Measurements from ENCODE around the gene ECHS1.

The ECHS1 gene

GRCh38 chr10:133355266-133355665 is 17.9 kb downstream of the ECHS1 start:
- H3K4me3 ChIP-seq (ENCODE audit: low read depth, low read length), result no peak overlapping the region
- ChIA-PET CTCF (no interaction called here), POLR2A (interaction anchor here (1.8 to 2.0 kb wide), 2 partner anchors 15 to 31 kb away, joined by 4 read pairs; no protein-coding TSS in a partner anchor)
- H3K9me3 ChIP-seq (ENCODE audit: control insufficient read depth, insufficient read depth, low read depth, low read length), result no peaks in the 10 kb centered on the region
- no peak overlapping the region for H3K27ac ChIP-seq (ENCODE audit: extremely low read depth, low read depth, low read length)
- peaks cover 4% of the 10 kb centered on the region; the same call in 1 of the 2 replicates for H3K4me1 ChIP-seq (ENCODE audit: control insufficient read depth, insufficient read depth, low read length)
- no peak for TF ChIP-seq TRIM28 (IDR thresholded peaks at IDR 0.05; ENCODE audit: borderline replicate concordance, low read length)
- peak; percentile 8; the same call in 1 of the 2 replicates for TF ChIP-seq ZBTB10 (tag by site-specific recombination; IDR thresholded peaks at IDR 0.05)
- no peak for TF ChIP-seq ZBTB44 (tag by site-specific recombination; IDR thresholded peaks at IDR 0.05)
- no peak for TF ChIP-seq PRDM1 (tag by site-specific recombination; IDR thresholded peaks at IDR 0.05)
- no peak for TF ChIP-seq SCRT1 (tag by site-specific recombination; IDR thresholded peaks at IDR 0.05; ENCODE audit: borderline replicate concordance)
- no peaks in the 10 kb centered on the region for H3K36me3 ChIP-seq (ENCODE audit: control insufficient read depth in 2 of 2, insufficient read depth in 1 of 2, low read length in 2 of 2)

- Histone ChIP-seq H3K4me1 (ENCODE audit: control insufficient read depth, insufficient read depth, low read length) (peaks cover 4% of the 10 kb centered on the region; the same call in 1 of the 2 replicates), H3K27ac (ENCODE audit: extremely low read depth, low read depth, low read length) (no peak overlapping the region), H3K9me3 (ENCODE audit: control insufficient read depth, insufficient read depth, low read depth, low read length) (no peaks in the 10 kb centered on the region), H3K4me3 (ENCODE audit: low read depth, low read length) (no peak overlapping the region), H3K36me3 (ENCODE audit: control insufficient read depth in 2 of 2, insufficient read depth in 1 of 2, low read length in 2 of 2) (no peaks in the 10 kb centered on the region)
- ChIA-PET POLR2A (interaction anchor here (1.8 to 2.0 kb wide), 2 partner anchors 16 to 30 kb away, joined by 4 read pairs; no protein-coding TSS in a partner anchor), CTCF (no interaction called here)
- no peak for TF ChIP-seq SP7 (tag by site-specific recombination; IDR thresholded peaks at IDR 0.05)
- no peak for TF ChIP-seq ZNF138 (tag by site-specific recombination; IDR thresholded peaks at IDR 0.05; ENCODE audit: borderline replicate concordance)
- TF ChIP-seq GLIS2 (tag by site-specific recombination; IDR thresholded peaks at IDR 0.05), result peak; percentile 26; the same call in 1 of the 2 replicates
- no peak for TF ChIP-seq PBX3 (CRISPR knock-in tag; IDR thresholded peaks at IDR 0.05)
- no peak for TF ChIP-seq KLF8 (tag by site-specific recombination; IDR thresholded peaks at IDR 0.05)
Observed at GRCh38 chr10:133354672-133355240, 18.4 kb downstream of the ECHS1 start.

GRCh38 chr10:133353988-133354605 is 19.1 kb downstream of the ECHS1 start:
- H3K4me1 ChIP-seq (ENCODE audit: control insufficient read depth, insufficient read depth, low read length), result no peaks in the 10 kb centered on the region
- POLR2A ChIA-PET, result interaction anchor here (0.8 to 1.8 kb wide), 2 partner anchors 16 to 31 kb away, joined by 3 to 4 read pairs; no protein-coding TSS in a partner anchor
- H3K27ac ChIP-seq (ENCODE audit: extremely low read depth, low read depth, low read length), result no peak overlapping the region
- H3K9me3 ChIP-seq (ENCODE audit: control insufficient read depth, insufficient read depth, low read depth, low read length), result no peaks in the 10 kb centered on the region
- CTCF ChIA-PET, result interaction anchor here (1.6 kb wide), 1 partner anchor 25 kb away, joined by 10 read pairs; no protein-coding TSS in a partner anchor
- no peak overlapping the region for H3K4me3 ChIP-seq (ENCODE audit: low read depth, low read length)
- no peaks in the 10 kb centered on the region for H3K36me3 ChIP-seq (ENCODE audit: control insufficient read depth in 2 of 2, insufficient read depth in 1 of 2, low read length in 2 of 2)
- TF ChIP-seq ZNF626 (tag by site-specific recombination; IDR thresholded peaks at IDR 0.05) (no peak), ZNF391 (tag by site-specific recombination; IDR thresholded peaks at IDR 0.05; ENCODE audit: borderline replicate concordance, low read depth) (no peak), EGR2 (tag by site-specific recombination; IDR thresholded peaks at IDR 0.05; ENCODE audit: low read depth) (no peak), IKZF3 (tag by site-specific recombination; IDR thresholded peaks at IDR 0.05) (no peak), PRDM4 (tag by site-specific recombination; IDR thresholded peaks at IDR 0.05) (no peak), ZNF645 (tag by site-specific recombination; IDR thresholded peaks at IDR 0.05) (no peak), KLF9 (tag by site-specific recombination; IDR thresholded peaks at IDR 0.05; ENCODE audit: low read depth) (no peak)
